GM18870 (cell line): ENCODE data around the gene CNKSR1.

Experiments
- ATAC-seq: cut with Tn5 transposase; IDR thresholded peaks from one replicate; pipeline ENCODE4 v1.9.1; 2021; ENCODE audit warnings: moderate library complexity; ENCODE audit not compliant: unreplicated experiment

The CNKSR1 gene

GRCh38 chr1:26177182-26177684 is at the start of gene CNKSR1:
CNKSR1 (plus strand) TSS chr1:26177491; CDS start chr1:26177548, 57 bp downstream.
- no peak for ATAC-seq

GRCh38 chr1:26129778-26130177 is 47.5 kb upstream of the CNKSR1 start:
- ATAC-seq = no peak

GRCh38 chr1:26130695-26131094 is 46.6 kb upstream of the CNKSR1 start:
- no peak for ATAC-seq

- ATAC-seq = no peak
Observed at GRCh38 chr1:26132128-26132833, 45.0 kb upstream of the CNKSR1 start.

GRCh38 chr1:26132834-26133167 is 44.5 kb upstream of the CNKSR1 start:
- ATAC-seq = no peak

GRCh38 chr1:26134466-26134865 is 42.8 kb upstream of the CNKSR1 start:
- ATAC-seq = no peak

GRCh38 chr1:26138974-26139558 is 38.2 kb upstream of the CNKSR1 start:
- ATAC-seq = no peak

- no peak for ATAC-seq
Observed at GRCh38 chr1:26142159-26142558, 35.1 kb upstream of the CNKSR1 start.

GRCh38 chr1:26145041-26145959 is 32.0 kb upstream of the CNKSR1 start:
- ATAC-seq = no peak

GRCh38 chr1:26145960-26146294 is 31.4 kb upstream of the CNKSR1 start:
- ATAC-seq = no peak

GRCh38 chr1:26148887-26149286 is 28.4 kb upstream of the CNKSR1 start:
- no peak for ATAC-seq

- no peak for ATAC-seq
Observed at GRCh38 chr1:26153966-26154532, 23.2 kb upstream of the CNKSR1 start.

- ATAC-seq = no peak
Observed at GRCh38 chr1:26154750-26155149, 22.5 kb upstream of the CNKSR1 start.

GRCh38 chr1:26155370-26156284 is 21.7 kb upstream of the CNKSR1 start:
- no peak for ATAC-seq

- ATAC-seq = no peak
Observed at GRCh38 chr1:26156285-26157038, 20.8 kb upstream of the CNKSR1 start.

- no peak for ATAC-seq
Observed at GRCh38 chr1:26158271-26158907, 18.9 kb upstream of the CNKSR1 start.

GRCh38 chr1:26158908-26159742 is 18.2 kb upstream of the CNKSR1 start, which contains the start of gene FAM110D:
FAM110D (plus strand) TSS chr1:26159079; CDS start chr1:26161292, 2,213 bp downstream.
- ATAC-seq = no peak

- no peak for ATAC-seq
Observed at GRCh38 chr1:26159743-26160039, 17.6 kb upstream of the CNKSR1 start.
